H1 (cell line): Measurements from ENCODE around the gene PARD3.

Experiments used
- CEBPB ChIP-seq: IDR thresholded peaks from 2 replicates; pipeline ENCODE4 v1.6.1; 2012; ENCODE audit warnings: low read depth, low read length
- CHD1 ChIP-seq: IDR thresholded peaks from 2 replicates; pipeline ENCODE4 v1.6.1; 2012; ENCODE audit warnings: low read depth, low read length, improper control_type of control experiment
- CREB1 ChIP-seq: IDR thresholded peaks from 2 replicates; pipeline ENCODE4 v1.6.1; 2012; ENCODE audit warnings: inconsistent platforms
- E2F6 ChIP-seq: IDR thresholded peaks from 2 replicates; pipeline ENCODE4 v1.6.1; 2012; ENCODE audit warnings: inconsistent platforms
- FOSL1 ChIP-seq: IDR thresholded peaks from 2 replicates; pipeline ENCODE4 v1.6.1; 2011; ENCODE audit warnings: mild to moderate bottlenecking, low read depth, low read length, moderate library complexity; ENCODE audit not compliant: insufficient read depth
- HDAC2 ChIP-seq, 2 experiments: fragments of 300-600 bp in 1 of 2; sonication (generic) in 1 of 2; IDR thresholded peaks; 2 replicates each; pipeline ENCODE4 v1.6.1; 2011 to 2012; ENCODE audit warnings: low read depth in 2 of 2, low read length in 2 of 2, mild to moderate bottlenecking in 2 of 2, moderate library complexity in 2 of 2, borderline replicate concordance in 1 of 2, inconsistent platforms in 1 of 2
- JUND ChIP-seq: IDR thresholded peaks from 2 replicates; pipeline ENCODE4 v1.6.1; 2011; ENCODE audit warnings: mild to moderate bottlenecking, improper control_type of control experiment, low read length
- POLR2A ChIP-seq, 2 experiments: IDR thresholded peaks; 1 replicate in 1 of 2; 2 replicates in 1 of 2; pipeline ENCODE4 v1.6.1; 2011; ENCODE audit warnings: low read depth in 2 of 2, low read length in 2 of 2, mild to moderate bottlenecking in 2 of 2; ENCODE audit errors: control extremely low read depth in 1 of 2
- POLR2AphosphoS5 ChIP-seq: IDR thresholded peaks from 2 replicates; pipeline ENCODE4 v1.6.1; 2011; ENCODE audit warnings: low read depth, low read length
- TCF12 ChIP-seq: IDR thresholded peaks from 2 replicates; pipeline ENCODE4 v1.6.1; 2011; ENCODE audit warnings: low read depth, mild to moderate bottlenecking, low read length
- YY1 ChIP-seq: IDR thresholded peaks from 2 replicates; pipeline ENCODE4 v1.6.1; 2011; ENCODE audit warnings: low read depth, mild to moderate bottlenecking, low read length
- TF ChIP-seq, protein P1 (sequence below), 3 experiments: IDR thresholded peaks; 1 replicate in 2 of 3; 2 replicates in 1 of 3; pipeline versions ENCODE4 v1.5.1 to v1.6.1; 2011; ENCODE audit warnings: low read length in 3 of 3, mild to moderate bottlenecking in 3 of 3, inconsistent platforms in 2 of 3, low read depth in 1 of 3, moderate library complexity in 1 of 3; ENCODE audit not compliant: insufficient read depth in 1 of 3; ENCODE audit errors: control extremely low read depth in 1 of 3

DNA sequence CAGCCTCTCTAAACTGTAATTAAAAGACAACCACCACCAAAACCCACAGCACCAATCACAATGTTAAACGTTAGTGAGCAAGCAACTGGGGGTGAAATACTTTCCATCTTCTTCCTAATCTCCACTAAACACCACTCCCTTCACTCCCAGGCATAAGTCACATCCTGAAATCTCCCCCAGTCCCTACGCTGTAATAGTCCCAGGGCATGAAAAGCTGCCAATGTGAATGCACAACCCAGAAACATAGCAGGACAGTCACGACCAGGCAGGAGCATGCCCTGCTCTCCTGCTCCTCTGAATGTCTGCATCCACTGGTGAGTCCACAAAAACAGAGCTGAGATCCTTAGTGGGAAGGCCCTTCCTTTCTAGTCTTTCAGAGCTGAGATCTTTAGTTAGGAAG is 288.9 kb downstream of the PARD3 start:
- TF ChIP-seq CEBPB (no peak), E2F6 (no peak), JUND (no peak), CHD1 (no peak), HDAC2 (IDR thresholded peaks at IDR 0.05; ENCODE audit: borderline replicate concordance in 1 of 2, low read depth in 2 of 2, low read length in 2 of 2) (no peak), POLR2AphosphoS5 (no peak), CREB1 (no peak), POLR2A (IDR thresholded peaks at IDR 0.05; ENCODE audit: control extremely low read depth in 1 of 2, low read depth in 2 of 2, low read length in 2 of 2) (no peak), YY1 (no peak), FOSL1 (no peak), TCF12 (no peak)
- TF ChIP-seq, protein P1, sequence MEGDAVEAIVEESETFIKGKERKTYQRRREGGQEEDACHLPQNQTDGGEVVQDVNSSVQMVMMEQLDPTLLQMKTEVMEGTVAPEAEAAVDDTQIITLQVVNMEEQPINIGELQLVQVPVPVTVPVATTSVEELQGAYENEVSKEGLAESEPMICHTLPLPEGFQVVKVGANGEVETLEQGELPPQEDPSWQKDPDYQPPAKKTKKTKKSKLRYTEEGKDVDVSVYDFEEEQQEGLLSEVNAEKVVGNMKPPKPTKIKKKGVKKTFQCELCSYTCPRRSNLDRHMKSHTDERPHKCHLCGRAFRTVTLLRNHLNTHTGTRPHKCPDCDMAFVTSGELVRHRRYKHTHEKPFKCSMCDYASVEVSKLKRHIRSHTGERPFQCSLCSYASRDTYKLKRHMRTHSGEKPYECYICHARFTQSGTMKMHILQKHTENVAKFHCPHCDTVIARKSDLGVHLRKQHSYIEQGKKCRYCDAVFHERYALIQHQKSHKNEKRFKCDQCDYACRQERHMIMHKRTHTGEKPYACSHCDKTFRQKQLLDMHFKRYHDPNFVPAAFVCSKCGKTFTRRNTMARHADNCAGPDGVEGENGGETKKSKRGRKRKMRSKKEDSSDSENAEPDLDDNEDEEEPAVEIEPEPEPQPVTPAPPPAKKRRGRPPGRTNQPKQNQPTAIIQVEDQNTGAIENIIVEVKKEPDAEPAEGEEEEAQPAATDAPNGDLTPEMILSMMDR (IDR thresholded peaks at IDR 0.05; ENCODE audit: control extremely low read depth in 1 of 3, insufficient read depth in 1 of 3, low read depth in 1 of 3, low read length in 3 of 3) = no peak
